Astrocyte of the spinal cord (primary cell): ENCODE results near the gene THOC7.

Experiments used
- DNase-seq: peaks from one replicate; pipeline ENCODE4 v3.0.0; 2011; ENCODE audit warnings: low read depth, low spot score
- H3K4me3 ChIP-seq: 2 replicates; pipeline ENCODE4 v1.5.1; 2011; ENCODE audit warnings: low read depth, mild to moderate bottlenecking, low read length, moderate library complexity
- CTCF ChIP-seq: IDR thresholded peaks from 2 replicates; pipeline ENCODE4 v1.5.1; 2012; ENCODE audit warnings: low read depth, mild to moderate bottlenecking, low read length, inconsistent platforms
- in situ Hi-C: cut with HindIII; loops from 2 replicates; pipeline ENCODE4 v1.10.0; 2017; ENCODE audit warnings: low sequenced_read_pairs

The THOC7 gene

GRCh38 chr3:63880653-63881052, 17.0 kb upstream of the THOC7 start:
- no peak for TF ChIP-seq CTCF
- in situ Hi-C loops: no loop called here
- H3K4me3 ChIP-seq: no peak overlapping the region
- DNase-seq: no peak

GRCh38 chr3:63878394-63879060, 14.9 kb upstream of the THOC7 start:
- no peak overlapping the region for H3K4me3 ChIP-seq

GRCh38 chr3:63877737-63878393, 14.3 kb upstream of the THOC7 start:
- in situ Hi-C loops: no loop called here
- DNase-seq: peak; percentile 42
- no peak for TF ChIP-seq CTCF
- H3K4me3 ChIP-seq: no peak overlapping the region

More at GRCh38 chr3:63878394-63879060, 14.9 kb upstream of the THOC7 start:
- TF ChIP-seq CTCF: no peak
- no peak for DNase-seq
- in situ Hi-C loops: no loop called here

GRCh38 chr3:63876260-63876659, 12.7 kb upstream of the THOC7 start:
- no peak overlapping the region for H3K4me3 ChIP-seq
- TF ChIP-seq CTCF: no peak
- in situ Hi-C loops: no loop called here
- DNase-seq: no peak

GRCh38 chr3:63875510-63875909, 11.9 kb upstream of the THOC7 start:
- TF ChIP-seq CTCF: no peak
- DNase-seq: no peak
- in situ Hi-C loops: no loop called here
- no peak overlapping the region for H3K4me3 ChIP-seq

GRCh38 chr3:63874769-63875168, 11.2 kb upstream of the THOC7 start:
- no peak overlapping the region for H3K4me3 ChIP-seq
- TF ChIP-seq CTCF: no peak
- in situ Hi-C loops: no loop called here
- no peak for DNase-seq
